OCI-LY1 (cell line): ENCODE measurements around the gene TM9SF4.

Source experiments
- H2AFZ ChIP-seq: fragments of 200-600 bp; sonication (generic), shearing (Covaris generic); 2 replicates; pipeline ENCODE4 v1.6.0; 2014; ENCODE audit warnings: antibody characterized with exemption, mild to moderate bottlenecking, low read length
- H3F3A ChIP-seq: fragments of 200-600 bp; sonication (generic), shearing (Covaris generic); 2 replicates; pipeline ENCODE4 v1.6.0; 2014; ENCODE audit warnings: mild to moderate bottlenecking, antibody characterized with exemption, low read length, moderate library complexity; ENCODE audit not compliant: insufficient read depth
- H3K27ac ChIP-seq: fragments of 200-600 bp; sonication (generic); 2 replicates; pipeline ENCODE4 v1.5.1; 2014; ENCODE audit warnings: low read length, mixed run types, mild to moderate bottlenecking, low read depth; ENCODE audit not compliant: poor library complexity, severe bottlenecking
- H3K27me3 ChIP-seq: fragments of 200-600 bp; sonication (generic); 2 replicates; pipeline ENCODE4 v1.6.0; 2014; ENCODE audit warnings: antibody characterized with exemption, mild to moderate bottlenecking, low read length, moderate library complexity; ENCODE audit not compliant: insufficient read depth
- H3K36me3 ChIP-seq: fragments of 200-600 bp; sonication (generic); 2 replicates; pipeline ENCODE4 v1.6.1; 2014; ENCODE audit warnings: mild to moderate bottlenecking, antibody characterized with exemption, low read length, moderate library complexity, mixed read lengths; ENCODE audit not compliant: insufficient read depth
- H3K4me1 ChIP-seq: fragments of 200-600 bp; sonication (generic); 2 replicates; pipeline ENCODE4 v1.5.1; 2014; ENCODE audit warnings: mild to moderate bottlenecking, low read length, moderate library complexity; ENCODE audit not compliant: insufficient read depth, severe bottlenecking
- H3K4me2 ChIP-seq: fragments of 200-600 bp; sonication (generic), shearing (Covaris generic); 2 replicates; pipeline ENCODE4 v1.6.1; 2014; ENCODE audit warnings: low read length
- H3K4me3 ChIP-seq: fragments of 200-600 bp; sonication (generic); 2 replicates; pipeline ENCODE4 v1.5.1; 2014; ENCODE audit warnings: low read length, low read depth, mild to moderate bottlenecking, mixed read lengths; ENCODE audit not compliant: poor library complexity, severe bottlenecking
- H3K79me2 ChIP-seq: fragments of 200-600 bp; shearing (Covaris generic); 2 replicates; pipeline ENCODE4 v1.6.1; 2016; ENCODE audit warnings: mixed run types, low read length, mixed read lengths; ENCODE audit not compliant: insufficient read depth
- H3K9ac ChIP-seq: fragments of 200-600 bp; sonication (generic), shearing (Covaris generic); 2 replicates; pipeline ENCODE4 v1.6.1; 2014; ENCODE audit warnings: mild to moderate bottlenecking, low read length, mixed read lengths
- H3K9me2 ChIP-seq: fragments of 200-600 bp; sonication (generic), shearing (Covaris generic); 2 replicates; pipeline ENCODE4 v1.6.1; 2014; ENCODE audit warnings: low read depth, mild to moderate bottlenecking, low read length, mixed read lengths
- H3K9me3 ChIP-seq: fragments of 200-600 bp; shearing (Covaris generic); 2 replicates; pipeline ENCODE4 v1.6.1; 2014; ENCODE audit warnings: low read length, mixed read lengths
- H4K20me1 ChIP-seq: fragments of 200-600 bp; sonication (generic), shearing (Covaris generic); 2 replicates; pipeline ENCODE4 v1.6.0; 2016; ENCODE audit warnings: mild to moderate bottlenecking, low read length; ENCODE audit not compliant: insufficient read depth
- CTCF ChIP-seq: fragments of 200-600 bp; sonication (generic), shearing (Covaris generic); IDR thresholded peaks from 2 replicates; pipeline ENCODE4 v1.5.1; 2017; ENCODE audit warnings: mild to moderate bottlenecking, antibody characterized with exemption, low read length, moderate library complexity, mixed read lengths
- EZH2 ChIP-seq: fragments of 200-600 bp; sonication (generic), shearing (Covaris generic); IDR thresholded peaks from 2 replicates; pipeline ENCODE4 v1.8.0; 2017; ENCODE audit warnings: borderline replicate concordance, mixed run types, mild to moderate bottlenecking, antibody characterized with exemption, low read length, moderate library complexity, mixed read lengths

The TM9SF4 gene

GRCh38 chr20:32072168-32072750 is 37.3 kb upstream of the TM9SF4 start:
- no peak overlapping the region for H3K27ac ChIP-seq
- H3K4me1 ChIP-seq: peaks cover 4% of the 10 kb centered on the region
- no peaks in the 10 kb centered on the region for H4K20me1 ChIP-seq
- H3K4me2 ChIP-seq: no peak overlapping the region
- no peaks in the 10 kb centered on the region; the same call in 1 of the 2 replicates for H3K27me3 ChIP-seq
- no peaks in the 10 kb centered on the region for H3K36me3 ChIP-seq
- no peaks in the 10 kb centered on the region for H3K9me3 ChIP-seq
- H3F3A ChIP-seq: no peaks in the 10 kb centered on the region
- no peak overlapping the region for H3K9ac ChIP-seq
- TF ChIP-seq EZH2: no peak
- no peak for TF ChIP-seq CTCF
- no peaks in the 10 kb centered on the region for H3K79me2 ChIP-seq
- no peak overlapping the region for H3K4me3 ChIP-seq
- H3K9me2 ChIP-seq: no peaks in the 10 kb centered on the region
- no peak overlapping the region for H2AFZ ChIP-seq

- H3F3A ChIP-seq: no peaks in the 10 kb centered on the region
- H2AFZ ChIP-seq: no peak overlapping the region
- H4K20me1 ChIP-seq: no peaks in the 10 kb centered on the region
- H3K27me3 ChIP-seq: no peaks in the 10 kb centered on the region; the same call in 1 of the 2 replicates
- no peaks in the 10 kb centered on the region for H3K79me2 ChIP-seq
- no peaks in the 10 kb centered on the region for H3K9me2 ChIP-seq
- H3K36me3 ChIP-seq: no peaks in the 10 kb centered on the region
- H3K4me1 ChIP-seq: no peaks in the 10 kb centered on the region
- no peak overlapping the region for H3K4me2 ChIP-seq
- no peak overlapping the region for H3K4me3 ChIP-seq
- H3K9ac ChIP-seq: no peak overlapping the region
- TF ChIP-seq CTCF (no peak), EZH2 (no peak)
- no peak overlapping the region for H3K27ac ChIP-seq
- H3K9me3 ChIP-seq: no peaks in the 10 kb centered on the region
Measured at GRCh38 chr20:32075534-32075933, 34.0 kb upstream of the TM9SF4 start.

- no peaks in the 10 kb centered on the region for H3K79me2 ChIP-seq
- no peaks in the 10 kb centered on the region for H3K9me2 ChIP-seq
- H3K27ac ChIP-seq: no peak overlapping the region
- H3F3A ChIP-seq: no peaks in the 10 kb centered on the region
- H3K4me2 ChIP-seq: no peak overlapping the region
- no peaks in the 10 kb centered on the region for H3K9me3 ChIP-seq
- H2AFZ ChIP-seq: no peak overlapping the region
- no peaks in the 10 kb centered on the region for H3K27me3 ChIP-seq
- no peak for TF ChIP-seq CTCF
- no peak for TF ChIP-seq EZH2
- H4K20me1 ChIP-seq: no peaks in the 10 kb centered on the region
- H3K36me3 ChIP-seq: no peaks in the 10 kb centered on the region
- H3K9ac ChIP-seq: no peak overlapping the region
- H3K4me3 ChIP-seq: no peak overlapping the region
- H3K4me1 ChIP-seq: no peaks in the 10 kb centered on the region
Measured at GRCh38 chr20:32077190-32077589, 32.3 kb upstream of the TM9SF4 start.
